IMR-90 (cell line): ENCODE measurements around the gene ROS1. TPM values are rescaled to one million over a fixed set of nuclear protein-coding genes. Genes with fewer than 3 reads are reported as not detected.

Source experiments
- ATAC-seq: fragments of 200-7000 bp; cut with Tn5 transposase; 2 replicates; pipeline ENCODE4 v1.9.1; 2020; ENCODE audit warnings: low read depth, mild to moderate bottlenecking, moderate library complexity
- BruUV-seq: library from RNA; stranded (reverse); fragments of 400-500 nt; replicated peaks from 2 replicates; lab custom pipeline; 2021; lab: Mats Ljungman, UMichigan
- CTCF ChIA-PET: fragments of 300-600 bp; formaldehyde crosslinking; extraction: SDS; loops from one replicate; lab custom pipeline; 2021; ENCODE audit warnings: antibody characterized with exemption; lab: Yijun Ruan, JAX
- POLR2A ChIA-PET: fragments of 300-600 bp; sonication (Branson Sonifier 250); formaldehyde crosslinking; loops from one replicate; lab custom pipeline; 2022; ENCODE audit warnings: antibody characterized with exemption; ENCODE audit not compliant: unreplicated experiment; lab: Charles Lee
- DNase-seq: peaks from one replicate; pipeline ENCODE4 v3.0.0; 2013
- H2AFZ ChIP-seq: replicated peaks from 2 replicates; pipeline ENCODE3; 2013; ENCODE audit warnings: low read length, mild to moderate bottlenecking; ENCODE audit not compliant: poor library complexity
- H2AK5ac ChIP-seq: 2 replicates; pipeline ENCODE4 v1.6.1; 2013; ENCODE audit warnings: low read depth, low read length, inconsistent platforms
- H2AK9ac ChIP-seq: replicated peaks from 2 replicates; pipeline ENCODE3; 2013; ENCODE audit warnings: mild to moderate bottlenecking, low read depth, low read length, moderate library complexity; ENCODE audit not compliant: poor library complexity
- H2BK120ac ChIP-seq: 2 replicates; pipeline ENCODE4 v1.6.1; 2013; ENCODE audit warnings: low read depth, low read length, inconsistent platforms
- H2BK15ac ChIP-seq: 3 replicates; pipeline ENCODE4 v1.6.1; 2013; ENCODE audit warnings: low read depth, low read length, inconsistent platforms
- H2BK20ac ChIP-seq: 2 replicates; pipeline ENCODE4 v1.6.1; 2013; ENCODE audit warnings: low read depth, mild to moderate bottlenecking, inconsistent platforms, low read length, moderate library complexity
- H2BK5ac ChIP-seq: 2 replicates; pipeline ENCODE4 v1.6.1; 2013; ENCODE audit warnings: mild to moderate bottlenecking, low read depth, low read length, inconsistent platforms; ENCODE audit not compliant: poor library complexity, severe bottlenecking
- H3K14ac ChIP-seq: replicated peaks from 2 replicates; pipeline ENCODE4 v1.6.1; 2013; ENCODE audit warnings: low read depth, low read length, inconsistent platforms
- H3K18ac ChIP-seq: 2 replicates; pipeline ENCODE4 v1.6.1; 2013; ENCODE audit warnings: low read depth, low read length, control low read depth
- H3K23ac ChIP-seq: 2 replicates; pipeline ENCODE4 v1.6.1; 2013; ENCODE audit warnings: low read depth, low read length, inconsistent platforms
- H3K27ac ChIP-seq: 2 replicates; pipeline ENCODE4 v1.5.1; 2013; ENCODE audit warnings: mild to moderate bottlenecking, control low read depth, low read length; ENCODE audit not compliant: insufficient read depth
- H3K27me3 ChIP-seq: 2 replicates; pipeline ENCODE4 v1.6.1; 2013; ENCODE audit warnings: low read length; ENCODE audit not compliant: control insufficient read depth, insufficient read depth
- H3K36me3 ChIP-seq: 2 replicates; pipeline ENCODE4 v1.6.1; 2013; ENCODE audit warnings: low read length, mixed read lengths; ENCODE audit not compliant: control insufficient read depth, insufficient read depth
- H3K4ac ChIP-seq: 2 replicates; pipeline ENCODE4 v1.6.1; 2013; ENCODE audit warnings: low read depth, low read length, inconsistent platforms
- H3K4me1 ChIP-seq: 2 replicates; pipeline ENCODE4 v1.6.1; 2013; ENCODE audit warnings: low read length, mixed read lengths; ENCODE audit not compliant: control insufficient read depth, insufficient read depth
- H3K4me2 ChIP-seq: 2 replicates; pipeline ENCODE4 v1.6.1; 2013; ENCODE audit warnings: low read depth, mild to moderate bottlenecking, control low read depth, low read length, moderate library complexity
- H3K4me3 ChIP-seq: 2 replicates; pipeline ENCODE4 v1.5.1; 2013; ENCODE audit warnings: low read depth, mild to moderate bottlenecking, control low read depth, low read length, moderate library complexity; ENCODE audit not compliant: insufficient read depth
- H3K56ac ChIP-seq: 2 replicates; pipeline ENCODE4 v1.6.1; 2013; ENCODE audit warnings: low read length, inconsistent platforms; ENCODE audit not compliant: insufficient read depth; ENCODE audit errors: extremely low read depth
- H3K79me1 ChIP-seq, 2 experiments: 2 replicates each; pipeline ENCODE4 v1.6.1; 2013; ENCODE audit warnings: low read length in 2 of 2, inconsistent platforms in 1 of 2, low read depth in 1 of 2
- H3K9ac ChIP-seq: 2 replicates; pipeline ENCODE4 v1.6.1; 2013; ENCODE audit warnings: low read depth, low read length, control low read depth
- H3K9me1 ChIP-seq: 2 replicates; pipeline ENCODE4 v1.6.1; 2013; ENCODE audit warnings: low read length, inconsistent platforms; ENCODE audit not compliant: insufficient read depth
- H3K9me3 ChIP-seq: 2 replicates; pipeline ENCODE4 v1.6.1; 2013; ENCODE audit warnings: low read length; ENCODE audit not compliant: control insufficient read depth, insufficient read depth
- H4K20me1 ChIP-seq: 2 replicates; pipeline ENCODE4 v1.6.1; 2013; ENCODE audit warnings: low read length, inconsistent platforms; ENCODE audit not compliant: insufficient read depth
- H4K5ac ChIP-seq: 2 replicates; pipeline ENCODE4 v1.6.1; 2013; ENCODE audit warnings: mild to moderate bottlenecking, low read depth, low read length, control low read depth
- H4K8ac ChIP-seq, 2 experiments: 2 replicates each; pipeline ENCODE4 v1.6.1; 2013; ENCODE audit warnings: low read depth in 2 of 2, low read length in 2 of 2, control low read depth in 1 of 2, inconsistent platforms in 1 of 2
- H4K91ac ChIP-seq: 2 replicates; pipeline ENCODE4 v1.6.1; 2013; ENCODE audit warnings: low read depth, low read length, inconsistent platforms; ENCODE audit not compliant: insufficient read depth
- BHLHE40 ChIP-seq: fragments of 150-350 bp; IDR thresholded peaks from 2 replicates; pipeline ENCODE4 v1.6.1; 2016; ENCODE audit warnings: mild to moderate bottlenecking, low read depth, low read length
- CEBPB ChIP-seq: IDR thresholded peaks from 2 replicates; pipeline ENCODE4 v1.6.1; 2012; ENCODE audit warnings: low read depth, low read length, improper control_type of control experiment
- CHD1 ChIP-seq: IDR thresholded peaks from 2 replicates; pipeline ENCODE4 v1.6.1; 2012; ENCODE audit warnings: low read depth, low read length, improper control_type of control experiment
- FOS ChIP-seq: fragments of 150-350 bp; IDR thresholded peaks from 2 replicates; pipeline ENCODE4 v1.6.1; 2016; ENCODE audit warnings: low read depth, low read length
- MAZ ChIP-seq: IDR thresholded peaks from 2 replicates; pipeline ENCODE4 v1.6.1; 2012; ENCODE audit warnings: low read depth, mild to moderate bottlenecking, low read length, improper control_type of control experiment, moderate library complexity, borderline replicate concordance
- MXI1 ChIP-seq: IDR thresholded peaks from 2 replicates; pipeline ENCODE4 v1.6.1; 2012; ENCODE audit warnings: low read depth, mild to moderate bottlenecking, low read length, moderate library complexity, borderline replicate concordance
- NFE2L2 ChIP-seq: fragments of 150-350 bp; IDR thresholded peaks from 2 replicates; pipeline ENCODE4 v1.6.1; 2016; ENCODE audit warnings: low read depth, mild to moderate bottlenecking, low read length
- POLR2A ChIP-seq: IDR thresholded peaks from 2 replicates; pipeline ENCODE4 v1.6.1; 2012; ENCODE audit warnings: mild to moderate bottlenecking, low read depth, low read length
- RAD21 ChIP-seq: IDR thresholded peaks from 2 replicates; pipeline ENCODE4 v1.6.1; 2012; ENCODE audit warnings: low read length, improper control_type of control experiment
- RCOR1 ChIP-seq: IDR thresholded peaks from 2 replicates; pipeline ENCODE4 v1.6.1; 2012; ENCODE audit warnings: mild to moderate bottlenecking, low read length, improper control_type of control experiment; ENCODE audit not compliant: insufficient replicate concordance
- SMC3 ChIP-seq: fragments of 150-350 bp; IDR thresholded peaks from 2 replicates; pipeline ENCODE4 v1.6.1; 2016; ENCODE audit warnings: low read depth, mild to moderate bottlenecking, antibody characterized with exemption, low read length, moderate library complexity
- WGBS, 2 experiments: methylation state at CpG; one replicate each; pipeline versions ENCODE4 v1.1.5 to v1.1.7; 2013; ENCODE audit warnings: missing lambda C conversion rate in 2 of 2; ENCODE audit not compliant: insufficient read length in 1 of 2; ENCODE audit errors: extremely low coverage in 2 of 2; 5-methylcytosine and 5-hydroxymethylcytosine counted together
- dilution Hi-C: fragments of 300-500 bp; cut with HindIII; formaldehyde crosslinking; loops from one replicate; pipeline ENCODE4 v1.14.3; 2018; ENCODE audit warnings: low sequenced_read_pairs; ENCODE audit not compliant: unreplicated experiment
- in situ Hi-C: fragments of 300-500 bp; cut with MboI; formaldehyde crosslinking; loops from 3 replicates; pipeline ENCODE4 v1.14.3; 2019; ENCODE audit warnings: low sequenced_read_pairs, inconsistent platforms, mixed read lengths
- intact Hi-C: fragments of 100-400 bp; cut with micrococcal nuclease; formaldehyde crosslinking; loops from 2 replicates; pipeline ENCODE4 v1.10.0; 2022
- polyA plus RNA-seq, 3 experiments: library from polyadenylated mRNA; depleted of rRNA; stranded (reverse); fragments of >200 nt; gene quantifications; 2 replicates each; pipeline ENCODE4 v1.2.3, GENCODE V29; 2012; ENCODE audit warnings: low replicate concordance in 1 of 3
- total RNA-seq: library from RNA; depleted of rRNA; stranded (reverse); fragments of >200 nt; gene quantifications from 2 replicates; pipeline ENCODE4 v1.2.3, GENCODE V29; 2012
- TF ChIP-seq, protein P1 (sequence below): fragments of 150-350 bp; IDR thresholded peaks from 2 replicates; pipeline ENCODE4 v1.6.1; 2016; ENCODE audit warnings: low read depth, mild to moderate bottlenecking, low read length, moderate library complexity, borderline replicate concordance
- TF ChIP-seq, protein P2 (sequence below): fragments of 150-350 bp; IDR thresholded peaks from 2 replicates; pipeline ENCODE4 v1.6.1; 2017; ENCODE audit warnings: mild to moderate bottlenecking, antibody characterized with exemption, low read length, low read depth

Gene ROS1
- total and polyA plus RNA-seq, 2 of the 4 experiments (the other 2 are of a cell fraction) = under 0.01 to 0.03 TPM

DNA sequence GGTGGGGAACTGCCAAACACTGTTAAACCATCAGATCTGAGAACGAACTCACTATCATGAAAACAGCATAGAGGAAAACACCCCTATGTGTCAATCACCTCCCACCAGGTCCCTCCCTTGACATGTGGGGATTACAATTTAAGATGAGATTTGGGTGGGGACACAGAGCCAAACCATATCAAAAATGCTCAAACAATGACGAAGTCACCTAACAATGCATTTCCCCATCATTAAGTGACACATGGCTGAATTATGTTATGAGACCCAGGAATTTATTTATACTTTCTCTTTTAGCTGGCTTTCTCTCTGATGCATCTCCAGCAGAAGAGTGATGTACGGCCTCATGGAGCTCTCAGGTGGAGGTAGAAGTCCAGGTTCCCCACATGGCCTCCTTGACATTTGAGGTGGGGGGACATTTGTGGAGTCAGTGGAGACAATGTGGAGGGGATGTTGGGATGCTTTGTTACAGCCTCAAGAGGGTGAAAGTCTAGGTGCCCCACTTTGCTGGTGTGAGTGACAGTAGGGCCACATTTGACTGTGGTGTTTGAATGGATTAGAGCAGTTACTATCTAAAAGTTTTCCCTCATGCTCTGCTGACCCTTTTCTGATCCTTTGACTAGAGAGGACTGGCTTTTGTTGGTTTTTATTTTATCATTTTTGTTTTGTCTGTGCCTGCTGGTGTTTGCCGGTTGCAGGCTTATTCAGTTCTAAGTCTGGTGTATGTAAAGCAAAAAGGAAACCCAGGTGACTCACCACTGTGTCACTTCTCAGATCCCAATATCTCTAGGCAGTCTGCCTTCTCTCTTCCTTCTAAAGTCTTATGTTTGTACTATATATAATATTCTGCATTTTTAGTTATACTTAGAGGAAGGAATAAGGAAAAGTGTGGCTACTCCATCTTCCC is 38.3 kb upstream of the ROS1 start:
- Histone ChIP-seq H2AK5ac (peak overlapping the region; percentile 45), H3K36me3 (no peaks in the 10 kb centered on the region), H3K14ac (peak overlapping the region; percentile 66), H3K4me1 (peaks cover 10% of the 10 kb centered on the region), H3K4me2 (peak overlapping the region; percentile 91), H2BK5ac (peak overlapping the region; percentile 76), H3K56ac (peak overlapping the region; percentile 72; the same call in 1 of the 2 replicates), H2AK9ac (peak overlapping the region; percentile 7), H3K9me1 (no peaks in the 10 kb centered on the region), H4K20me1 (no peaks in the 10 kb centered on the region; the same call in 1 of the 2 replicates), H2BK120ac (peak overlapping the region; percentile 82), H4K5ac (peak overlapping the region; percentile 83), H3K18ac (peak overlapping the region; percentile 85), H2BK15ac (peak overlapping the region; percentile 87), H3K4me3 (no peak overlapping the region; the same call in 1 of the 2 replicates), H2BK20ac (peak overlapping the region; percentile 88), H2AFZ (peak overlapping the region; percentile 25), H3K27ac (peak overlapping the region; percentile 62), H3K9me3 (no peaks in the 10 kb centered on the region), H3K9ac (no peak overlapping the region), H4K8ac (peak overlapping the region; percentile 63 to 77), H4K91ac (peak overlapping the region; percentile 74), H3K23ac (peak overlapping the region; percentile 80; the same call in 1 of the 2 replicates), H3K79me1 (no peaks in the 10 kb centered on the region), H3K4ac (peak overlapping the region; percentile 72), H3K27me3 (no peaks in the 10 kb centered on the region)
- no TSS peak for BruUV-seq
- dilution Hi-C loops = no loop called here
- CTCF ChIA-PET = interaction anchor here (1.2 kb wide), 1 partner anchor 13 kb away, joined by 3 read pairs; no protein-coding TSS in a partner anchor
- DNase-seq (peak; percentile 90), ATAC-seq (peak; percentile 95)
- peak; percentile 78 for TF ChIP-seq FOS
- no peak for TF ChIP-seq NFE2L2
- TF ChIP-seq, protein P1, sequence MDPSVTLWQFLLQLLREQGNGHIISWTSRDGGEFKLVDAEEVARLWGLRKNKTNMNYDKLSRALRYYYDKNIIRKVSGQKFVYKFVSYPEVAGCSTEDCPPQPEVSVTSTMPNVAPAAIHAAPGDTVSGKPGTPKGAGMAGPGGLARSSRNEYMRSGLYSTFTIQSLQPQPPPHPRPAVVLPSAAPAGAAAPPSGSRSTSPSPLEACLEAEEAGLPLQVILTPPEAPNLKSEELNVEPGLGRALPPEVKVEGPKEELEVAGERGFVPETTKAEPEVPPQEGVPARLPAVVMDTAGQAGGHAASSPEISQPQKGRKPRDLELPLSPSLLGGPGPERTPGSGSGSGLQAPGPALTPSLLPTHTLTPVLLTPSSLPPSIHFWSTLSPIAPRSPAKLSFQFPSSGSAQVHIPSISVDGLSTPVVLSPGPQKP = no peak
- peak; percentile 64; the same call in 1 of the 2 replicates for TF ChIP-seq CEBPB
- TF ChIP-seq RAD21 = no peak
- TF ChIP-seq POLR2A = no peak
- no peak for TF ChIP-seq RCOR1
- TF ChIP-seq BHLHE40 = no peak
- TF ChIP-seq MXI1 = no peak
- no peak for TF ChIP-seq CHD1
- TF ChIP-seq, protein P2, sequence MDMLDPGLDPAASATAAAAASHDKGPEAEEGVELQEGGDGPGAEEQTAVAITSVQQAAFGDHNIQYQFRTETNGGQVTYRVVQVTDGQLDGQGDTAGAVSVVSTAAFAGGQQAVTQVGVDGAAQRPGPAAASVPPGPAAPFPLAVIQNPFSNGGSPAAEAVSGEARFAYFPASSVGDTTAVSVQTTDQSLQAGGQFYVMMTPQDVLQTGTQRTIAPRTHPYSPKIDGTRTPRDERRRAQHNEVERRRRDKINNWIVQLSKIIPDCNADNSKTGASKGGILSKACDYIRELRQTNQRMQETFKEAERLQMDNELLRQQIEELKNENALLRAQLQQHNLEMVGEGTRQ = no peak
- TF ChIP-seq MAZ = no peak
- TF ChIP-seq SMC3 = no peak
- intact Hi-C loops = no loop called here
- WGBS, 2 experiments = no CpG with 5 or more reads among the region's 4 CpGs
- POLR2A ChIA-PET = interaction anchor here (0.6 kb wide), 1 partner anchor 115 kb away, joined by 3 read pairs; no protein-coding TSS in a partner anchor
- in situ Hi-C loops = no loop called here
